Measurements from ENCODE around the gene MYD88. TPM values are rescaled to one million over a fixed set of nuclear protein-coding genes. Genes with fewer than 3 reads are reported as not detected.

MYD88 gene
- total RNA-seq, 1 experiment from 2014 or later: 21.2 TPM

DNA sequence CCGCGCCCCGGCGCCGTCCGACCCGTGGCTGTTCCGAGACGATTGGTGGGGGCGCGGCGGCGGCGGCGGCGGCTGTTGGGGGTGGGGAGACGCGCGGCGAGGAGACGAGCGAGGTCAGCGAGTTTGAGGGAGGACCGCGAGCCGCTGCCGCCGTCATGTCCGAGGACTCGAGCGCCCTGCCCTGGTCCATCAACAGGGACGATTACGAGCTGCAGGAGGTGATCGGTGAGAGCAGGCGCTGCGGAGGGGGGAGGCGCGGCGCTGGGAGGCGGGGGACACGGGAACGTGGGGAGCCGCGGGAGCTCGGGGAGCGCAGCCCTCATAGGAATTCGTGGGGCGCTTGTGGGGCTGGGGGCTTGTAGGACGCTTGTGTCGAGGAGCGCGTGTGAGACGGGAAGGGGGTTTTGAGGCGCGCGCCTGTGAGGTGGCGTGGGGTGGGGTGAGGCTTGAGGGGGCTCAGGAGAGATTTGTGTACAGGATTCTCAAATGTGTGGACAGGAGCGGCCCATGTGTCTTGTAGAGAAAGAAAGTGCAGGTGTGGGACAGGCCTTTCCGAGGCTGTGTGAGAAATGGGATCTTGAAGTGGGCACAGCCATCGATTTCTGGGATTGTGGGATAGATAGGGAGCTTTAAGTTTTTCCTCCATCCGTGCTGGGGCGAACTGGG lies 27.4 kb downstream of the MYD88 start:
- TF ChIP-seq CTCF (IDR thresholded peaks at IDR 0.05; ENCODE audit: insufficient read depth in 1 of 2, low read depth in 1 of 2, low read length in 1 of 2, severe bottlenecking in 1 of 2, unreplicated experiment in 1 of 2): peak in 1 of 2 experiments; percentile 10
- peak overlapping the region; percentile 98 for H3K27ac Mint-ChIP-seq (ENCODE audit: unreplicated experiment)
- CTCF ChIA-PET: interaction anchor here (0.7 to 2.2 kb wide), 4 partner anchors 27 to 490 kb away, joined by 7 to 16 read pairs (median 8); partner anchors contain the start of genes ACAA1 and MYD88
- no peaks in the 10 kb centered on the region for H3K27me3 Mint-ChIP-seq (ENCODE audit: insufficient read depth, unreplicated experiment)
- intact Hi-C loops (cut with micrococcal nuclease; ENCODE audit: unreplicated experiment): loop anchor here (1.0 kb wide), 3 partner anchors 29 to 48 kb away; partner anchors contain the start of gene ACAA1
- no TSS peak for BruUV-seq (replicated peaks)
- no peaks in the 10 kb centered on the region for H3K9me3 Mint-ChIP-seq (ENCODE audit: unreplicated experiment)
- H3K4me3 ChIP-seq (ENCODE audit: low read depth, low read length): peak overlapping the region; percentile 78
- H3K4me3 Mint-ChIP-seq (ENCODE audit: unreplicated experiment): peak overlapping the region; percentile 89
- H3K4me1 ChIP-seq: peaks cover 5% of the 10 kb centered on the region
- H3K36me3 ChIP-seq (ENCODE audit: control insufficient read depth, insufficient read depth, low read length): no peaks in the 10 kb centered on the region
- peaks cover 25% of the 10 kb centered on the region for H3K4me1 Mint-ChIP-seq (ENCODE audit: low read depth, unreplicated experiment)
- DNase-seq: peak in 1 of 2 experiments; percentile 59
- POLR2A ChIA-PET: interaction anchor here (1.0 to 3.6 kb wide), 6 partner anchors 29 to 182 kb away, joined by 3 to 73 read pairs (median 6); partner anchors contain the start of genes ACAA1 and MYD88
- no peaks in the 10 kb centered on the region for H3K27me3 ChIP-seq (replicated peaks; ENCODE audit: control insufficient read depth, insufficient read depth, low read length)
- no peaks in the 10 kb centered on the region for H3K9me3 ChIP-seq
- peaks cover 29% of the 10 kb centered on the region for H3K36me3 Mint-ChIP-seq (ENCODE audit: insufficient read depth, unreplicated experiment)

DNA sequence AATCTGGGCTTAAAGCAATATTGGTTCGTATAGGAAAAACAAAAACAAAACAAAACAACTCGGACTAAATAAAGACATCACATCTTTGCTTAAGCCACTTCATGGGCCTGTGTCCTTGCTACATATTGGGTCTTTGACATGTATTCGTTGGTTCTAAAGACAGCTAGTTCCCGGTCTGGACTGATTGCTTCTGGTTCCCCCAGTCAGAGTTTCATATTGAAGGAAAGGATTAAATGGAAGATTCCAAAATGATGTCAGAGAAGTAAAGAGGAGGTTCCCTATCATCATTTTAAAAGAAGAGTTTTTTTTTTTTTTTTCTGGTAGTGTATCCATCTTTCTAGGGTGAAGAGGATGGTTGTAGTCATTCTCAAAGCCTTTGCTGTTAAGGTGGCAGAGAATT lies 29.1 kb downstream of the MYD88 start:
- Mint-ChIP-seq H3K27ac (ENCODE audit: unreplicated experiment) (no peak overlapping the region), H3K4me3 (ENCODE audit: unreplicated experiment) (peak overlapping the region; percentile 89), H3K27me3 (ENCODE audit: insufficient read depth, unreplicated experiment) (no peaks in the 10 kb centered on the region), H3K9me3 (ENCODE audit: unreplicated experiment) (no peaks in the 10 kb centered on the region), H3K4me1 (ENCODE audit: low read depth, unreplicated experiment) (peaks cover 25% of the 10 kb centered on the region), H3K36me3 (ENCODE audit: insufficient read depth, unreplicated experiment) (peaks cover 29% of the 10 kb centered on the region)
- ChIA-PET POLR2A (no interaction called here), CTCF (no interaction called here)
- peaks cover 5% of the 10 kb centered on the region for H3K4me1 ChIP-seq
- intact Hi-C loops (cut with micrococcal nuclease; ENCODE audit: unreplicated experiment): no loop called here
- no peak for TF ChIP-seq CTCF (IDR thresholded peaks at IDR 0.05; ENCODE audit: insufficient read depth in 1 of 2, low read depth in 1 of 2, low read length in 1 of 2, severe bottlenecking in 1 of 2, unreplicated experiment in 1 of 2)
- BruUV-seq (replicated peaks): TSS peak; percentile 23
- no peaks in the 10 kb centered on the region for H3K9me3 ChIP-seq
- H3K27me3 ChIP-seq (replicated peaks; ENCODE audit: control insufficient read depth, insufficient read depth, low read length): no peaks in the 10 kb centered on the region
- H3K4me3 ChIP-seq (ENCODE audit: low read depth, low read length): no peak overlapping the region
- DNase-seq: no peak
- no peaks in the 10 kb centered on the region for H3K36me3 ChIP-seq (ENCODE audit: control insufficient read depth, insufficient read depth, low read length)

DNA sequence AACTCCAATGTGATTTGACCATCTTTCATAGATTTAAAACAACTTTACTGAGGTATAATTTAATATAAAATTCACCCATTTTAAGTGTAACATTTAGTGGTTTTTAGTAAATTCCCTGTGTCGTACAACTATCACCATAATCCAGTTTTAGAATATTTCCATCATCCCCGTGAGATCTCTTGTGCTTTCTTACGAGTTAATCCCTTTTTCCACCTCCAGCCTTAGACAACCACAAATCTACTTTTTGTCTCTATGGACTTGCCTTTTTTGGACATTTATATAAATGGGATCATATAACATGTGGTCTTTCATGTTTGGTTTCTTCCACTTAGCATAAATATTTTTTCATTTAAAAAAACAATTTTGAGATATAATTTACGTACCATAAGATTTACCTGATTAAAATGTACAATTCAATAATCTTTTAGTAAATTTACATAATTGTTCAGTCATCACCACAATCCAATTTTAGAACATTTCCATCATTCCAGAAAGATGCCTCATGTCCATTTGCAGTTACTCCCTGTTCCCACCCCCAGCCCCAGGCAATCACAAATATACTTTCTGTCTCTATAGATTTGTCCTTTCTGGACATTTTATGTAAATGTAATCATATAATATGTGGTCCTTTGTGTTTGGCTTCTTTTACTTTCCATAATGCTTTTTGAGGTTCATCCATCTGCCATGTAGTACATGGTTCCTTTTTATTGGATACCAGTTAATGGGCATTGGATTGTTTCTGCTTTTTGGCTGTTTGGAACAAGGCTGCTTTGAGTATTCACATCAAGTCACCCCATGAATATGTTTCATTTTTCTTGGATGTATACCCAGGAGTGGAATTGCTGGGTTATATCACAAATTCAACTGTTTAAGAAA lies 29.9 kb downstream of the MYD88 start:
- H3K4me1 ChIP-seq: peaks cover 5% of the 10 kb centered on the region
- no peak overlapping the region for H3K27ac Mint-ChIP-seq (ENCODE audit: unreplicated experiment)
- POLR2A ChIA-PET: no interaction called here

More for the DNA sequence above, 29.9 kb downstream of the MYD88 start:
- Histone ChIP-seq H3K4me3 (ENCODE audit: low read depth, low read length) (no peak overlapping the region), H3K36me3 (ENCODE audit: control insufficient read depth, insufficient read depth, low read length) (no peaks in the 10 kb centered on the region), H3K9me3 (no peaks in the 10 kb centered on the region), H3K27me3 (replicated peaks; ENCODE audit: control insufficient read depth, insufficient read depth, low read length) (no peaks in the 10 kb centered on the region)
- H3K4me1 Mint-ChIP-seq (ENCODE audit: low read depth, unreplicated experiment): peaks cover 25% of the 10 kb centered on the region
- TF ChIP-seq CTCF (IDR thresholded peaks at IDR 0.05; ENCODE audit: insufficient read depth in 1 of 2, low read depth in 1 of 2, low read length in 1 of 2, severe bottlenecking in 1 of 2, unreplicated experiment in 1 of 2): no peak
- H3K36me3 Mint-ChIP-seq (ENCODE audit: insufficient read depth, unreplicated experiment): peaks cover 29% of the 10 kb centered on the region
- intact Hi-C loops (cut with micrococcal nuclease; ENCODE audit: unreplicated experiment): no loop called here
- H3K4me3 Mint-ChIP-seq (ENCODE audit: unreplicated experiment): peak overlapping the region; percentile 89
- no peaks in the 10 kb centered on the region for H3K27me3 Mint-ChIP-seq (ENCODE audit: insufficient read depth, unreplicated experiment)
- no peaks in the 10 kb centered on the region for H3K9me3 Mint-ChIP-seq (ENCODE audit: unreplicated experiment)
- DNase-seq: no peak
- CTCF ChIA-PET: no interaction called here
- no TSS peak for BruUV-seq (replicated peaks)

Data from Caco-2 (cell line).